GM12891 (cell line): ENCODE results near the gene YWHAB.
"Not testable (repeated sequence)": the region's sequence is repeated elsewhere in the genome, so short reads cannot be mapped to it uniquely, and the experiment has no call there.

Source experiments
- DNase-seq: peaks from one replicate; pipeline ENCODE4 v3.0.0; 2011; ENCODE audit warnings: low spot score; ENCODE audit not compliant: insufficient read length
- FAIRE-seq: peaks from 2 replicates; lab custom pipeline; 2011; peaks lifted over from hg19 to GRCh38; lab: Jason Lieb, UNC
- PAX5 ChIP-seq: IDR thresholded peaks from 2 replicates; pipeline ENCODE4 v1.6.1; 2011; ENCODE audit warnings: low read length, moderate library complexity, mild to moderate bottlenecking; ENCODE audit not compliant: insufficient read depth, severe bottlenecking
- POLR2A ChIP-seq: IDR thresholded peaks from 2 replicates; pipeline ENCODE4 v1.6.1; 2011; ENCODE audit warnings: low read depth, low read length, control low read depth
- POLR2AphosphoS5 ChIP-seq: IDR thresholded peaks from 2 replicates; pipeline ENCODE4 v1.6.1; 2011; ENCODE audit warnings: low read depth, low read length, control low read depth
- POU2F2 ChIP-seq: IDR thresholded peaks from 2 replicates; pipeline ENCODE4 v1.6.1; 2011; ENCODE audit warnings: low read depth, mild to moderate bottlenecking, control low read depth, low read length, moderate library complexity
- SPI1 ChIP-seq: IDR thresholded peaks from 2 replicates; pipeline ENCODE4 v1.6.1; 2011; ENCODE audit warnings: low read depth, low read length, control low read depth
- TAF1 ChIP-seq: IDR thresholded peaks from 2 replicates; pipeline ENCODE4 v1.6.1; 2011; ENCODE audit warnings: low read depth, low read length, control low read depth

Gene YWHAB

GRCh38 chr20:44866703-44867335 is 18.7 kb upstream of the YWHAB start:
- TF ChIP-seq PAX5 = no peak
- TF ChIP-seq POLR2AphosphoS5 = no peak
- TF ChIP-seq POU2F2 = no peak
- TF ChIP-seq POLR2A = no peak
- TF ChIP-seq SPI1 = no peak
- TF ChIP-seq TAF1 = no peak
- DNase-seq = no peak
- FAIRE-seq = no peak

DNA sequence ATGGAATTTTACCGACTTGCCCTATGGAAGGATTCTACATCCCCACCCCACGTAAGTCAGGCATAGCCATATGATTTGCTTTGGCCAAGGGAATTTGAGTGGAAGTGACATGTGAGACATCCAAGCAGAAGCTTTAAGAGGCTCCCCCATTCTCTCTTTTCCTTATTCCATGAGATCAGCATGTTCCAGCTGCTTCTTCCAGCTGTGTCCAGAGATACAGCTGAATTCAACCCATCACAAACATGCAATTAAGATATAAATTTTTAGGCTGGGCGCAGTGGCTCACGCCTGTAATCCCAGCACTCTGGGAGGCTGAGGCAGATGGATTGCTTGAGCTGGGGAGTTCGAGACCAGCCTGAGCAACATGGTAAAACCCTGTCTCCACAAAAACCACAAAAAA is 16.0 kb upstream of the YWHAB start:
- no peak for DNase-seq
- FAIRE-seq = no peak
- TF ChIP-seq POLR2AphosphoS5 = no peak
- no peak for TF ChIP-seq SPI1

DNA sequence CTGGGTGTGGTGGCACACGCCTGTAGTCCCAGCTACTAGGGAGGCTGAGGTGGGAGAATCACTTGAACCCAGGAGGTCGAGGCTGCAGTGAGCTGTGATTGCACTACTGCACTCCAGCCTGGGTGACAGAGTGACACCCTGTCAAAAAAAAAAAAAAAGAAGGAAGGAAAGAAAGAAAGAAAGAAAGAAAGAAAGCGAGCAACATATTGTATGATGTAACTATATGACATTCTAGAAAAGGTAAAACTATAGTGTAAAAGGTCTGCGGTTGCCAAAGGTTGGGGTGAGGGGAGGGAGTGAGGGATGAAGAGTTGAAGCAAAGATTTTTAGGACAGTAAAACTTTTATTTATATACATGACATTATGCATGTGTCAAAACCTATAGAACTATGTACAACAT is 3.1 kb upstream of the YWHAB start:
- FAIRE-seq = not testable (repeated sequence)

DNA sequence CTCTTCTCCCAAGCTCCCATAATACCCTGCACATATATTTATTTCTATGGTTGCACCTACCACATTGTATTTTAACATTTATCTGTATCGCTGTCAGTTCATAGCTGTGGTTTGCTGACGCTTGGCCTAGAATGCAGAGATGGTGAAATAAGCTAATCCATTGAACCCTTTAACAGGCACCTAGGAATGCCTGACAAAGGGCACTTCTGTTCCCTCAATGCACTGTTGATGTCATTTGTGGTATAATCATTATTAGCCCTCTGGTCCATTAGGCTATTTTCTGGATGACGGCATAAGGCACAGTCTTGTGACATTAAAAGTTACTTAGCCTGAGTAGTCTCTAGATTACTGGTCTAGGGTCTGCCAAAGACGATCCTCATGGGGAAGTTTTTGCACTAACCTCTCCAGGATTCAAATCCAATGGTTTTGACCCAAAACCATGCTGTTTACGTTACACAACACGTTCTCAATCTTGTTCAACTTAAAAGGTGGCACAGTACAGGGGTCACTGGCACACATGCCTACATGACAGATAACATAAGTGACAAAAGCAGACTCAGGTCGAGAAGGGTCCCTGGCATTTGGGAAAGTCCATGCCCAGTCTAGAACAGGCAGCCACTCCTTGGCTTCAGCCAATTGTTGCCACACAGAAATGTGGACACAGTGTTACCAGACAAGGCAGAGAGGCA is 2.1 kb upstream of the YWHAB start:
- FAIRE-seq (peak; percentile 45), DNase-seq (no peak)

More for the DNA sequence above, 3.1 kb upstream of the YWHAB start:
- not testable (repeated sequence) for DNase-seq

GRCh38 chr20:44884907-44885391 is 556 bp upstream of the YWHAB start:
- TF ChIP-seq POLR2A (no peak), POU2F2 (no peak)
- DNase-seq (no peak), FAIRE-seq (no peak)

More for the DNA sequence above, 2.1 kb upstream of the YWHAB start:
- TF ChIP-seq POLR2A (no peak), SPI1 (no peak), PAX5 (no peak), POLR2AphosphoS5 (no peak), POU2F2 (no peak), TAF1 (no peak)

DNA sequence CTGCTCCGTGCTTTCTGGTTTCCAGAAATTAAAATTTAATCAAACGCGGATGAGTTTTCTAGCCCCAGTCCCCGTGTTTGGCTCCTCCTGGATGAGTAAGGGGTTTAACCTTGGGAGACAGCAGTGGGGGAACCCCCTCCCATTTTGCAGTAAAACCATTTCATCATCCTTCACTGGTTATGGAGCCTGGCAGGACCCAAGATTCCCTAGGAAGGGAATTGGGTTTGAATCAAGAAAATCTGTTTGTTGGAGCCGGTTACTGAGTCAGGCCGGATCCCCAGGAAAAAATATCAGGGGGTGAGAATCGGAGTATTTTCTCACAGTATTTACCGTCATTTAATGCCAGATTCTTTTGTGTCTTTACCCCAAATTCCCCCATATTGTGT is 754 bp downstream of the YWHAB start:
- no peak for FAIRE-seq
- TF ChIP-seq TAF1 (no peak), POLR2A (no peak), SPI1 (no peak), POLR2AphosphoS5 (no peak), PAX5 (no peak), POU2F2 (no peak)
- no peak for DNase-seq

DNA sequence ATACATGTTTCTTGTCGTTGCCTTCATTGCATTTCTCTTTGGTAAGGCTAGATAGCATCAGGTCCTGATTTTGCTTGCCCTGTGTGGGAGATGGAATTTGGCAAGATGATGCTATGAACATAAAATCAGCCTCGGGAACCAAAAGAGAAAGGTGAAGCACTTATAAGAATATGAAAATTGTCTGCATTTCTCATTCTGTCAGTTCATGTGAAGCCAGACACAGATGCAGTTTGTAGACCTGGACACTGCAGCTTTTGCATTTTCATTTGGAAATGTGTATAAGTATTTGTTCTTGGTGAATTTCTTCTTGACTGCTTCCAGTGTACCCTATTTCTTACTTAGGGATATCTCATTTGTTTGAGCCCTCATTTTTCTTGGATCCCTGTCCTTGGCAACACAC is 1.3 kb downstream of the YWHAB start:
- TF ChIP-seq TAF1 (no peak), POLR2A (no peak), PAX5 (no peak), POLR2AphosphoS5 (no peak), POU2F2 (no peak)
- no peak for DNase-seq
- no peak for FAIRE-seq

DNA sequence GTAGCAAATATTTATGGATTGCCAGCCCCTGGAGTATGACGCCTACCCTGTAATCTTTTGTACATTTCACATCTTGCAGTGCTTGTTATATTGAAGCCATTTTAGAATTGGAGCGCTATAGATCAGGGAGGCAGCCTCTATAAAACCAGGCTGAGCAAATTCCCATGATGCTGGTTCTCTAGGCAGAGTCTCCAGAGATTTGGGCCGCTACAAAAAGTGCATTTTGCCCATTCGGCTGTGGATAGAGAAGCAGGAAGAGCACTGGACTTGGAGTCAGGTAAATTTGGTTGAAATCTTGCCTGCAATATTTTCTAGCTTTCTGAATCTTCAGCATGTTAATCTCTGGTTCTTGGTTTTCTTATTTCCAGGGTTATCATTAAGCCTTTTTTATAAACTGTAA is 2.0 kb downstream of the YWHAB start:
- TF ChIP-seq PAX5 = no peak
- TF ChIP-seq POU2F2 = no peak
- TF ChIP-seq SPI1 = no peak
- TF ChIP-seq TAF1 = no peak
- TF ChIP-seq POLR2A = no peak
- no peak for TF ChIP-seq POLR2AphosphoS5
- no peak for FAIRE-seq

GRCh38 chr20:44888226-44889103 is 3.0 kb downstream of the YWHAB start:
- no peak for FAIRE-seq
- no peak for DNase-seq
- TF ChIP-seq TAF1 (no peak), SPI1 (no peak), POU2F2 (no peak), POLR2AphosphoS5 (no peak), POLR2A (no peak), PAX5 (no peak)

More for the DNA sequence above, 2.0 kb downstream of the YWHAB start:
- DNase-seq = no peak

DNA sequence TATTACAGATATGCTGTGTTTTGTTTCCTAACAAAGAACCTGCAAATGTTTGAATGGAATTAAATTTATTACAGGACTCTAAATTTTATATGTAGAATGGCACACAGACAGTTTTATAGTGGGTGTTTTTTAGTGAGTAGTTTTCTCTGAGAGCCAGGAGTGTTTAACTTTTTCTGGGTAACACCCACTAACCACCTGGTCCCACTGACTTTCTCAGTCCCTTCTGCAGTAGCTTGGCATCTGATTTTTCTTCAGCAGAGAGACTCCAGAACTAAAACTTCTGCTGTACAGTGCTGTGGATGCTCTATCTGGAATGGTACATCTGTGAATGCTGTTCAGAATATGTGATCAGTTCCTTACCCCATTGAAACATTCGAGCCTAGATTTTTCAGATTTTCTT is 6.3 kb downstream of the YWHAB start:
- no peak for FAIRE-seq
- no peak for DNase-seq
- TF ChIP-seq SPI1 = no peak
- no peak for TF ChIP-seq POLR2AphosphoS5
- TF ChIP-seq TAF1 = no peak
- no peak for TF ChIP-seq POU2F2
- no peak for TF ChIP-seq POLR2A
- no peak for TF ChIP-seq PAX5
